Measurements from ENCODE around the gene NIN. TPM values are rescaled to one million over a fixed set of nuclear protein-coding genes. Genes with fewer than 3 reads are reported as not detected.

NIN gene
- total RNA-seq, 4 donors from 2014 or later, result 23.7 to 51.2 (median 29.5) TPM

GRCh38 chr14:50734950-50735695 is 95.8 kb downstream of the NIN start:
- ATAC-seq (ENCODE audit: low FRiP score) (no peak), DNase-seq (ENCODE audit: low spot score) (no peak)
- TF ChIP-seq CTCF (IDR thresholded peaks at IDR 0.05), result no peak

GRCh38 chr14:50733494-50733893 is 97.5 kb downstream of the NIN start:
- DNase-seq (ENCODE audit: low spot score) (no peak), ATAC-seq (ENCODE audit: low FRiP score) (no peak)
- no peak for TF ChIP-seq CTCF (IDR thresholded peaks at IDR 0.05)

GRCh38 chr14:50728836-50729235 is 102.1 kb downstream of the NIN start:
- TF ChIP-seq CTCF (IDR thresholded peaks at IDR 0.05), result no peak
- no peak for ATAC-seq (ENCODE audit: low FRiP score)
- DNase-seq (ENCODE audit: low spot score), result no peak

- no peak for ATAC-seq (ENCODE audit: low FRiP score)
- TF ChIP-seq CTCF (IDR thresholded peaks at IDR 0.05), result no peak
- DNase-seq (ENCODE audit: low spot score), result no peak
Observed at GRCh38 chr14:50726372-50727107, 104.4 kb downstream of the NIN start.

- ATAC-seq (ENCODE audit: low FRiP score), result no peak
- TF ChIP-seq CTCF (IDR thresholded peaks at IDR 0.05), result no peak
- no peak for DNase-seq (ENCODE audit: low spot score)
Observed at GRCh38 chr14:50725761-50726160, 105.2 kb downstream of the NIN start.

GRCh38 chr14:50719911-50720759 is 110.8 kb downstream of the NIN start:
- DNase-seq (ENCODE audit: low spot score) (no peak), ATAC-seq (ENCODE audit: low FRiP score) (no peak)
- TF ChIP-seq CTCF (IDR thresholded peaks at IDR 0.05), result no peak

Measured in omental fat pad (tissue), 4 donors.